22Rv1 (cell line): ENCODE measurements around the gene PNKP.

Experiments used
- ZFX ChIP-seq: fragments of 450-650 bp; IDR thresholded peaks from 2 replicates; pipeline ENCODE4 v1.6.1; 2017; ENCODE audit warnings: antibody characterized with exemption, borderline replicate concordance
- TF ChIP-seq, protein P1 (sequence below): fragments of 450-650 bp; IDR thresholded peaks from 2 replicates; pipeline ENCODE4 v1.5.1; 2017; ENCODE audit warnings: mild to moderate bottlenecking

GRCh38 chr19:49896863-49897621 is 29.7 kb upstream of the PNKP start, which contains the start of gene IL4I1:
- TF ChIP-seq, protein P1, sequence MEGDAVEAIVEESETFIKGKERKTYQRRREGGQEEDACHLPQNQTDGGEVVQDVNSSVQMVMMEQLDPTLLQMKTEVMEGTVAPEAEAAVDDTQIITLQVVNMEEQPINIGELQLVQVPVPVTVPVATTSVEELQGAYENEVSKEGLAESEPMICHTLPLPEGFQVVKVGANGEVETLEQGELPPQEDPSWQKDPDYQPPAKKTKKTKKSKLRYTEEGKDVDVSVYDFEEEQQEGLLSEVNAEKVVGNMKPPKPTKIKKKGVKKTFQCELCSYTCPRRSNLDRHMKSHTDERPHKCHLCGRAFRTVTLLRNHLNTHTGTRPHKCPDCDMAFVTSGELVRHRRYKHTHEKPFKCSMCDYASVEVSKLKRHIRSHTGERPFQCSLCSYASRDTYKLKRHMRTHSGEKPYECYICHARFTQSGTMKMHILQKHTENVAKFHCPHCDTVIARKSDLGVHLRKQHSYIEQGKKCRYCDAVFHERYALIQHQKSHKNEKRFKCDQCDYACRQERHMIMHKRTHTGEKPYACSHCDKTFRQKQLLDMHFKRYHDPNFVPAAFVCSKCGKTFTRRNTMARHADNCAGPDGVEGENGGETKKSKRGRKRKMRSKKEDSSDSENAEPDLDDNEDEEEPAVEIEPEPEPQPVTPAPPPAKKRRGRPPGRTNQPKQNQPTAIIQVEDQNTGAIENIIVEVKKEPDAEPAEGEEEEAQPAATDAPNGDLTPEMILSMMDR, result no peak
- no peak for TF ChIP-seq ZFX
